Measurements from ENCODE around the gene FOXP3. TPM values are rescaled to one million over a fixed set of nuclear protein-coding genes. Genes with fewer than 3 reads are reported as not detected.

Gene FOXP3
- total and polyA plus RNA-seq, 2 of the 8 experiments (the other 6 are each of a cell fraction or from before 2014, with no cell fraction given), result 0.37 to 0.54 TPM

DNA sequence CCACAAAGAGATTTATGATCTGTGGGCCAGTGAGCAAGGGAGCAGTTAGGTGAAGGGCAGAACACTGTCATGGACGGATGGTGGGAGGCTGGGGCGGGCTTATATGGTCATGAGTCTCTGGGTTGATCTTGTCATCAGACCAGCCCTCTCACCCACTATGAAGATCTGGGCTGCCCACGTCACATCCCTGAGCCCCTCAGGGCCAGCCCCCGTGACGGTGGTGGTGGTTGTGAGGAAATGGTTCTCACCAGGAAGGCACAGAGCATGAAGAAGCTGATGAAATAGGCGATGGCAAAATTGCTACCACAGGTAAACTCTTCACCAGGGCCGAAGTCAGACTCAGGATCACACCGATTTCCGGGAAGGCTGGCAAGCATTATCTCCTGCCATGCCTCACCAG lies 53.4 kb downstream of the FOXP3 start (continued):
- no peak for TF ChIP-seq SAP30 (IDR thresholded peaks at IDR 0.05; ENCODE audit: insufficient read depth, insufficient replicate concordance, low read length)

Measured in H1 (cell line).